ENCODE results near the gene INSRR. TPM values are rescaled to one million over a fixed set of nuclear protein-coding genes. Genes with fewer than 3 reads are reported as not detected.

The INSRR gene
- total RNA-seq, 1 experiment from 2014 or later: not detected

GRCh38 chr1:156852418-156852874, 6.5 kb downstream of the INSRR start:
- Mint-ChIP-seq H3K27me3 (ENCODE audit: insufficient read depth, unreplicated experiment) (no peaks in the 10 kb centered on the region), H3K27ac (ENCODE audit: unreplicated experiment) (no peak overlapping the region), H3K4me3 (ENCODE audit: unreplicated experiment) (no peak overlapping the region), H3K9me3 (ENCODE audit: unreplicated experiment) (no peaks in the 10 kb centered on the region), H3K4me1 (ENCODE audit: low read depth, unreplicated experiment) (no peaks in the 10 kb centered on the region), H3K36me3 (ENCODE audit: insufficient read depth, unreplicated experiment) (no peaks in the 10 kb centered on the region)
- BruUV-seq (replicated peaks): no TSS peak
- TF ChIP-seq CTCF (IDR thresholded peaks at IDR 0.05; ENCODE audit: insufficient read depth in 1 of 2, low read depth in 1 of 2, low read length in 1 of 2, severe bottlenecking in 1 of 2, unreplicated experiment in 1 of 2): no peak
- DNase-seq: no peak
- no peaks in the 10 kb centered on the region for H3K36me3 ChIP-seq (ENCODE audit: control insufficient read depth, insufficient read depth, low read length)
- no peaks in the 10 kb centered on the region for H3K9me3 ChIP-seq
- no peak overlapping the region for H3K4me3 ChIP-seq (ENCODE audit: low read depth, low read length)
- H3K4me1 ChIP-seq: no peaks in the 10 kb centered on the region
- ChIA-PET POLR2A (no interaction called here), CTCF (interaction anchor here (0.5 to 1.4 kb wide), 3 partner anchors 14 to 126 kb away, joined by 3 to 5 read pairs (median 4); no protein-coding TSS in a partner anchor)
- intact Hi-C loops (cut with micrococcal nuclease; ENCODE audit: unreplicated experiment): no loop called here
- H3K27me3 ChIP-seq (replicated peaks; ENCODE audit: control insufficient read depth, insufficient read depth, low read length): no peaks in the 10 kb centered on the region

GRCh38 chr1:156851779-156852417, 7.0 kb downstream of the INSRR start:
- CTCF ChIA-PET: interaction anchor here (0.5 to 1.4 kb wide), 3 partner anchors 13 to 126 kb away, joined by 3 to 5 read pairs (median 4); no protein-coding TSS in a partner anchor
- Mint-ChIP-seq H3K27me3 (ENCODE audit: insufficient read depth, unreplicated experiment) (no peaks in the 10 kb centered on the region), H3K4me3 (ENCODE audit: unreplicated experiment) (no peak overlapping the region), H3K4me1 (ENCODE audit: low read depth, unreplicated experiment) (no peaks in the 10 kb centered on the region), H3K36me3 (ENCODE audit: insufficient read depth, unreplicated experiment) (no peaks in the 10 kb centered on the region), H3K9me3 (ENCODE audit: unreplicated experiment) (no peaks in the 10 kb centered on the region), H3K27ac (ENCODE audit: unreplicated experiment) (no peak overlapping the region)
- intact Hi-C loops (cut with micrococcal nuclease; ENCODE audit: unreplicated experiment): no loop called here
- POLR2A ChIA-PET: no interaction called here
- TF ChIP-seq CTCF (IDR thresholded peaks at IDR 0.05; ENCODE audit: insufficient read depth in 1 of 2, low read depth in 1 of 2, low read length in 1 of 2, severe bottlenecking in 1 of 2, unreplicated experiment in 1 of 2): no peak
- DNase-seq: no peak
- no peaks in the 10 kb centered on the region for H3K4me1 ChIP-seq
- H3K4me3 ChIP-seq (ENCODE audit: low read depth, low read length): no peak overlapping the region
- H3K9me3 ChIP-seq: no peaks in the 10 kb centered on the region
- BruUV-seq (replicated peaks): no TSS peak
- H3K27me3 ChIP-seq (replicated peaks; ENCODE audit: control insufficient read depth, insufficient read depth, low read length): no peaks in the 10 kb centered on the region
- H3K36me3 ChIP-seq (ENCODE audit: control insufficient read depth, insufficient read depth, low read length): no peaks in the 10 kb centered on the region

- no peaks in the 10 kb centered on the region for H3K27me3 ChIP-seq (replicated peaks; ENCODE audit: control insufficient read depth, insufficient read depth, low read length)
- DNase-seq: no peak
- intact Hi-C loops (cut with micrococcal nuclease; ENCODE audit: unreplicated experiment): no loop called here
- BruUV-seq (replicated peaks): no TSS peak
- H3K4me1 ChIP-seq: no peaks in the 10 kb centered on the region
- no peak overlapping the region for H3K27ac Mint-ChIP-seq (ENCODE audit: unreplicated experiment)
- H3K27me3 Mint-ChIP-seq (ENCODE audit: insufficient read depth, unreplicated experiment): no peaks in the 10 kb centered on the region
- no peaks in the 10 kb centered on the region for H3K36me3 ChIP-seq (ENCODE audit: control insufficient read depth, insufficient read depth, low read length)
- no peak for TF ChIP-seq CTCF (IDR thresholded peaks at IDR 0.05; ENCODE audit: insufficient read depth in 1 of 2, low read depth in 1 of 2, low read length in 1 of 2, severe bottlenecking in 1 of 2, unreplicated experiment in 1 of 2)
- no peaks in the 10 kb centered on the region for H3K9me3 ChIP-seq
- H3K4me3 ChIP-seq (ENCODE audit: low read depth, low read length): no peak overlapping the region
- ChIA-PET POLR2A (interaction anchor here (0.7 kb wide), 1 partner anchor 82 kb away, joined by 6 read pairs; the partner anchor contains the start of gene PRCC), CTCF (interaction anchor here (1.1 to 1.6 kb wide), 2 partner anchors 9 to 10 kb away, joined by 3 to 4 read pairs; no protein-coding TSS in a partner anchor)
- H3K4me1 Mint-ChIP-seq (ENCODE audit: low read depth, unreplicated experiment): no peaks in the 10 kb centered on the region
- H3K9me3 Mint-ChIP-seq (ENCODE audit: unreplicated experiment): no peaks in the 10 kb centered on the region
- no peak overlapping the region for H3K4me3 Mint-ChIP-seq (ENCODE audit: unreplicated experiment)
- no peaks in the 10 kb centered on the region for H3K36me3 Mint-ChIP-seq (ENCODE audit: insufficient read depth, unreplicated experiment)
Measured at GRCh38 chr1:156849151-156849496, 9.8 kb downstream of the INSRR start.

Measured in Caco-2 (cell line).